ENCODE measurements around the gene BRD3. TPM values are rescaled to one million over a fixed set of nuclear protein-coding genes. Genes with fewer than 3 reads are reported as not detected.

BRD3 gene
- total RNA-seq, 1 experiment from 2014 or later: 63.1 TPM

GRCh38 chr9:134032456-134033222 lies 35.2 kb downstream of the BRD3 start:
- Histone ChIP-seq H3K18ac (ENCODE audit: insufficient read length, low read depth, low read length) (no peak overlapping the region), H2AK5ac (ENCODE audit: insufficient read length, low read length) (no peak overlapping the region), H4K5ac (ENCODE audit: insufficient read length, low read depth, low read length) (no peak overlapping the region), H4K8ac (replicated peaks; ENCODE audit: insufficient read length, low read depth, low read length) (no peak overlapping the region), H2BK15ac (ENCODE audit: low read depth, low read length) (no peak overlapping the region), H4K20me1 (ENCODE audit: control insufficient read depth, insufficient read depth, insufficient read length) (no peaks in the 10 kb centered on the region), H2BK20ac (ENCODE audit: low read depth, low read length, poor library complexity, severe bottlenecking) (no peak overlapping the region), H2BK5ac (ENCODE audit: insufficient read length, low read length) (no peak overlapping the region), H3K79me1 (ENCODE audit: insufficient read depth, low read depth, low read length, poor library complexity, severe bottlenecking) (no peaks in the 10 kb centered on the region), H3K27me3 (ENCODE audit: insufficient read depth, low read length) (no peaks in the 10 kb centered on the region), H3K79me2 (ENCODE audit: insufficient read depth, low read length) (no peaks in the 10 kb centered on the region), H4K91ac (ENCODE audit: insufficient read length, low read depth, low read length) (no peak overlapping the region), H3K27ac (ENCODE audit: insufficient read length, low read depth, low read length) (no peak overlapping the region), H3K4me2 (ENCODE audit: insufficient read depth, insufficient read length, low read length) (no peak overlapping the region), H3K4me1 (ENCODE audit: insufficient read depth, low read length) (no peaks in the 10 kb centered on the region), H3K9ac (ENCODE audit: extremely low read depth, insufficient read length, low read length) (no peak overlapping the region), H3T11ph (ENCODE audit: low read length) (no peak overlapping the region), H3K14ac (ENCODE audit: insufficient read depth, low read length) (no peak overlapping the region), H2AFZ (ENCODE audit: low read length) (no peak overlapping the region), H3K9me3 (ENCODE audit: control insufficient read depth, low read depth, low read length) (no peaks in the 10 kb centered on the region), H3K23me2 (ENCODE audit: insufficient read length, low read depth, low read length, poor library complexity, severe bottlenecking) (no peaks in the 10 kb centered on the region), H2BK120ac (ENCODE audit: low read depth, low read length, poor library complexity, severe bottlenecking) (no peak overlapping the region), H3K4ac (ENCODE audit: low read depth, low read length) (no peak overlapping the region), H2BK12ac (ENCODE audit: insufficient read length, low read depth, low read length) (no peak overlapping the region), H3K23ac (ENCODE audit: insufficient read length, low read depth, low read length) (no peak overlapping the region), H3K56ac (ENCODE audit: insufficient read length, low read depth, low read length) (no peak overlapping the region)
- WGBS (ENCODE audit: extremely low coverage, insufficient read length, low lambda C conversion rate): no CpG with 5 or more reads among the region's 40 CpGs
- no peak overlapping the region for H3K4me3 Mint-ChIP-seq
- H3K27ac Mint-ChIP-seq: no peak overlapping the region
- H3K4me1 Mint-ChIP-seq: no peaks in the 10 kb centered on the region
- DNase-seq: no peak
- no peak for TF ChIP-seq CTCF (conservative IDR thresholded peaks at IDR 0.05)
- H3K36me3 Mint-ChIP-seq (ENCODE audit: insufficient read depth in 1 of 3, low read depth in 3 of 3): peaks cover 14 to 56% (median 55%) of the 10 kb centered on the region in 3 experiments; a peak in 6 of 7 replicates
- H3K27me3 Mint-ChIP-seq (ENCODE audit: low read depth): peaks cover 2% of the 10 kb centered on the region
- no peaks in the 10 kb centered on the region for H3K9me3 Mint-ChIP-seq

Measured in H9 (cell line).